ENCODE data around the gene G2E3.

DNA sequence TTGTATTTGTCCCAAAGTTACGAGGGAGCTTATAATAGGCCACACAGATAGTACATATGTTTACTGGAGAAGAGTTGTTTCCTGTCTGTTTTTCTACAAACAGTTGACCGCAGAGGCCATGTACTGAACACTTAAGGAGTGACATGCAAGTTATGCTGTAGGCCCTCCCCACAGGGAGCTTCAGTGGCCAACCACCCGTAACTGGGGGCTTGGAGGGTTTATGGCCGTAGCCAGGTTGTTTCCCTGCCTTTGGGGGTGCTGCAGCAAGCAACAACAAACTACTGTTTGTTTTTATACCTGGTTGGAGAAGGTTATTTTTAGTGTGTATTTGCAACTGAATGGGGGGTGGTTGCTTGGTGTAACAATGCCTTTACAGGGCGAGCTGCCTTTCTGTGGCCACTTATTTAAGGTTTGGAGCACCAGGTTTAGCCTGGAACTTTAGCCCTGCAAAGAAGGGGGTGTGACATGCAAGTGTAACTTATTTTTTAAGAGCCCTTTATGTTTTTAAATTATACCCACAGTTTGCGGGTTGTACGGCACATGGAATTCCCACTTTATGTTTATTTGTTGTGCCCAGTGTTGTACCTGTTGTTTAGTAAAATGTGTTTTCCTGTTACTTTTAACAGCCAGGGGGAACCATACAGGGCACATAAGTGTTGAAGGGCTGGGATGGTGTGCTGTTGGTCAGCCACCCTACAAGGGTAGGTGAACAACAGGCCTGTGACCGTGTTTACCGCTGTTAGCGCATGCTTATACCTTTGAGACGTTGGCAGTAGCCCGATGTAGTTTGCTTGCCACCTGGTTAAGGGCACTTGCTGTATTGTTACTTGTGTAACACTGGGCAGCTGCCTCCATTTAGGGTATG, 29.9 kb upstream of the G2E3 start:
- TF ChIP-seq, protein P1, sequence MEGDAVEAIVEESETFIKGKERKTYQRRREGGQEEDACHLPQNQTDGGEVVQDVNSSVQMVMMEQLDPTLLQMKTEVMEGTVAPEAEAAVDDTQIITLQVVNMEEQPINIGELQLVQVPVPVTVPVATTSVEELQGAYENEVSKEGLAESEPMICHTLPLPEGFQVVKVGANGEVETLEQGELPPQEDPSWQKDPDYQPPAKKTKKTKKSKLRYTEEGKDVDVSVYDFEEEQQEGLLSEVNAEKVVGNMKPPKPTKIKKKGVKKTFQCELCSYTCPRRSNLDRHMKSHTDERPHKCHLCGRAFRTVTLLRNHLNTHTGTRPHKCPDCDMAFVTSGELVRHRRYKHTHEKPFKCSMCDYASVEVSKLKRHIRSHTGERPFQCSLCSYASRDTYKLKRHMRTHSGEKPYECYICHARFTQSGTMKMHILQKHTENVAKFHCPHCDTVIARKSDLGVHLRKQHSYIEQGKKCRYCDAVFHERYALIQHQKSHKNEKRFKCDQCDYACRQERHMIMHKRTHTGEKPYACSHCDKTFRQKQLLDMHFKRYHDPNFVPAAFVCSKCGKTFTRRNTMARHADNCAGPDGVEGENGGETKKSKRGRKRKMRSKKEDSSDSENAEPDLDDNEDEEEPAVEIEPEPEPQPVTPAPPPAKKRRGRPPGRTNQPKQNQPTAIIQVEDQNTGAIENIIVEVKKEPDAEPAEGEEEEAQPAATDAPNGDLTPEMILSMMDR (IDR thresholded peaks at IDR 0.05; ENCODE audit: low read depth, low read length), result no peak
- TF ChIP-seq EZH2phosphoT487 (IDR thresholded peaks at IDR 0.05; ENCODE audit: low read depth), result no peak
